A673 (cell line): Measurements from ENCODE around the gene MEAF6. TPM values are rescaled to one million over a fixed set of nuclear protein-coding genes. Genes with fewer than 3 reads are reported as not detected.

Experiments used
- BruUV-seq: library from RNA; stranded (reverse); fragments of 400-500 nt; replicated peaks from 2 replicates; lab custom pipeline; 2021; lab: Mats Ljungman, UMichigan
- CTCF ChIA-PET: fragments of 300-600 bp; sonication (Branson Sonifier 250); formaldehyde crosslinking; loops from one replicate; lab custom pipeline; 2022; ENCODE audit warnings: antibody characterized with exemption; lab: Charles Lee
- POLR2A ChIA-PET: fragments of 300-600 bp; sonication (Branson Sonifier 250); formaldehyde crosslinking; loops from one replicate; lab custom pipeline; 2022; ENCODE audit warnings: antibody characterized with exemption; ENCODE audit not compliant: low non-redundant PET; lab: Charles Lee
- DNase-seq: peaks from one replicate; pipeline ENCODE4 v3.0.0-alpha.2; 2015; ENCODE audit warnings: low spot score
- H3K27ac ChIP-seq: fragments of 200-600 bp; sonication (generic); 2 replicates; pipeline ENCODE4 v1.5.1; 2016; ENCODE audit warnings: mixed run types, low read depth, mild to moderate bottlenecking, mixed read lengths, antibody characterized with exemption, low read length; ENCODE audit not compliant: poor library complexity, severe bottlenecking
- H3K27me3 ChIP-seq: fragments of 200-600 bp; sonication (generic); replicated peaks from 2 replicates; pipeline ENCODE4 v1.6.1; 2017; ENCODE audit warnings: mixed run types, low read depth, mild to moderate bottlenecking, mixed read lengths, antibody characterized with exemption, low read length; ENCODE audit not compliant: insufficient read depth, poor library complexity
- H3K36me3 ChIP-seq: fragments of 200-600 bp; sonication (generic); 2 replicates; pipeline ENCODE4 v1.6.1; 2016; ENCODE audit warnings: mixed run types, mild to moderate bottlenecking, mixed read lengths, antibody characterized with exemption, low read length; ENCODE audit not compliant: insufficient read depth, poor library complexity, severe bottlenecking
- H3K4me1 ChIP-seq: fragments of 200-600 bp; sonication (generic); 2 replicates; pipeline ENCODE4 v1.6.1; 2017; ENCODE audit warnings: mixed run types, mild to moderate bottlenecking, mixed read lengths, antibody characterized with exemption, low read length; ENCODE audit not compliant: insufficient read depth, poor library complexity, severe bottlenecking
- H3K4me3 ChIP-seq: fragments of 200-600 bp; sonication (generic); 2 replicates; pipeline ENCODE4 v1.5.1; 2016; ENCODE audit warnings: low read depth, mixed run types, mild to moderate bottlenecking, mixed read lengths, low read length; ENCODE audit not compliant: poor library complexity, severe bottlenecking
- H3K9me3 ChIP-seq: fragments of 200-600 bp; sonication (generic); 2 replicates; pipeline ENCODE4 v1.6.1; 2016; ENCODE audit warnings: mixed run types, low read depth, mild to moderate bottlenecking, mixed read lengths, antibody characterized with exemption, low read length; ENCODE audit not compliant: poor library complexity, severe bottlenecking
- EZH2 ChIP-seq: fragments of 200-600 bp; sonication (generic); IDR thresholded peaks from 2 replicates; pipeline ENCODE4 v1.6.1; 2017; ENCODE audit warnings: borderline replicate concordance, low read depth, mild to moderate bottlenecking, mixed read lengths, antibody characterized with exemption, low read length; ENCODE audit not compliant: poor library complexity, severe bottlenecking
- intact Hi-C: fragments of 100-400 bp; cut with micrococcal nuclease; formaldehyde crosslinking; loops from one replicate; pipeline ENCODE4 v1.10.0; 2022; ENCODE audit not compliant: unreplicated experiment
- total RNA-seq: library from RNA; stranded (reverse); gene quantifications from 2 replicates; pipeline ENCODE4 v1.2.3, GENCODE V29; 2021
- TF ChIP-seq, protein P1 (sequence below): fragments of 300-800, 200-600 bp; sonication (generic); conservative IDR thresholded peaks from 2 replicates; pipeline ENCODE4 v1.5.1; 2017; ENCODE audit warnings: low read depth, mild to moderate bottlenecking, antibody characterized with exemption, low read length, moderate library complexity, mixed read lengths

The MEAF6 gene
- total RNA-seq, 1 experiment from 2014 or later = 73.8 TPM

DNA sequence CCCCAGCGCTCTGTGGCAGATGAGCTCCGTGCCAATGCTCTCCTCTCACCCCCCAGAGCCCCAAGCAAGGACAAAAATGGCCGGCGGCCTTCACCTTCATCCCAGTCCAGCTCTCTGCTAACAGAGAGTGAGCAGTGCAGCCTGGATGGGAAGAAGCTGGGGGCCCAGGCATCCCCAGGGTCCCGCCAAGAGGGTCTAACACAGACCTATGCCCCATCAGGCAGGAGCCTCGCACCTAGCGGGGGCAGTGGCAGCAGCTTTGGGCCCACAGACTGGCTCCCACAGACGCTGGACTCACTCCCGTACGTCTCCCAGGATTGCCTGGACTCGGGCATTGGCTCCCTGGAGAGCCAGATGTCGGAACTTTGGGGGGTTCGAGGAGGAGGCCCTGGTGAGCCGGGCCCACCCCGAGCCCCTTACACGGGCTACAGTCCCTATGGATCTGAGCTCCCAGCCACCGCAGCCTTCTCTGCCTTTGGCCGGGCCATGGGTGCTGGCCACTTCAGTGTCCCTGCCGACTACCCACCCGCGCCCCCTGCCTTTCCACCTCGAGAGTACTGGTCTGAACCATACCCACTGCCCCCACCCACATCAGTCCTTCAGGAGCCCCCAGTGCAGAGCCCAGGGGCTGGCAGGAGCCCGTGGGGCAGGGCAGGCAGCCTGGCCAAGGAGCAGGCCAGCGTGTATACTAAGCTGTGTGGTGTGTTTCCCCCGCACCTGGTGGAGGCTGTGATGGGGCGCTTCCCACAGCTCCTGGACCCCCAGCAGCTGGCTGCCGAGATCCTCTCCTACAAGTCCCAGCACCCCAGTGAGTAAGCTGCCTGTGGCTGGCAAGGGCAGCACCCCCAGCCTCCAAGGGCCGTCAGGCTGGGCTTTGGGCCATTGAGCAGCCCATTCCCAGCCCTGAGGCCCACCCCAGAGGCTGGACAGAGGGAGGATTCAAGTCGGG is 31.5 kb downstream of the MEAF6 start:
- H3K9me3 ChIP-seq = no peaks in the 10 kb centered on the region
- H3K4me1 ChIP-seq = peaks cover 13% of the 10 kb centered on the region
- BruUV-seq = no TSS peak
- intact Hi-C loops = no loop called here
- no peak overlapping the region for H3K4me3 ChIP-seq
- H3K27me3 ChIP-seq = no peaks in the 10 kb centered on the region
- CTCF ChIA-PET = interaction anchor here (0.6 kb wide), 1 partner anchor 15 kb away, joined by 6 read pairs; no protein-coding TSS in a partner anchor
- POLR2A ChIA-PET = no interaction called here
- no peak overlapping the region for H3K27ac ChIP-seq
- H3K36me3 ChIP-seq = peaks cover 32% of the 10 kb centered on the region
- TF ChIP-seq EZH2 = no peak
- TF ChIP-seq, protein P1, sequence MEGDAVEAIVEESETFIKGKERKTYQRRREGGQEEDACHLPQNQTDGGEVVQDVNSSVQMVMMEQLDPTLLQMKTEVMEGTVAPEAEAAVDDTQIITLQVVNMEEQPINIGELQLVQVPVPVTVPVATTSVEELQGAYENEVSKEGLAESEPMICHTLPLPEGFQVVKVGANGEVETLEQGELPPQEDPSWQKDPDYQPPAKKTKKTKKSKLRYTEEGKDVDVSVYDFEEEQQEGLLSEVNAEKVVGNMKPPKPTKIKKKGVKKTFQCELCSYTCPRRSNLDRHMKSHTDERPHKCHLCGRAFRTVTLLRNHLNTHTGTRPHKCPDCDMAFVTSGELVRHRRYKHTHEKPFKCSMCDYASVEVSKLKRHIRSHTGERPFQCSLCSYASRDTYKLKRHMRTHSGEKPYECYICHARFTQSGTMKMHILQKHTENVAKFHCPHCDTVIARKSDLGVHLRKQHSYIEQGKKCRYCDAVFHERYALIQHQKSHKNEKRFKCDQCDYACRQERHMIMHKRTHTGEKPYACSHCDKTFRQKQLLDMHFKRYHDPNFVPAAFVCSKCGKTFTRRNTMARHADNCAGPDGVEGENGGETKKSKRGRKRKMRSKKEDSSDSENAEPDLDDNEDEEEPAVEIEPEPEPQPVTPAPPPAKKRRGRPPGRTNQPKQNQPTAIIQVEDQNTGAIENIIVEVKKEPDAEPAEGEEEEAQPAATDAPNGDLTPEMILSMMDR = no peak
- DNase-seq = no peak

DNA sequence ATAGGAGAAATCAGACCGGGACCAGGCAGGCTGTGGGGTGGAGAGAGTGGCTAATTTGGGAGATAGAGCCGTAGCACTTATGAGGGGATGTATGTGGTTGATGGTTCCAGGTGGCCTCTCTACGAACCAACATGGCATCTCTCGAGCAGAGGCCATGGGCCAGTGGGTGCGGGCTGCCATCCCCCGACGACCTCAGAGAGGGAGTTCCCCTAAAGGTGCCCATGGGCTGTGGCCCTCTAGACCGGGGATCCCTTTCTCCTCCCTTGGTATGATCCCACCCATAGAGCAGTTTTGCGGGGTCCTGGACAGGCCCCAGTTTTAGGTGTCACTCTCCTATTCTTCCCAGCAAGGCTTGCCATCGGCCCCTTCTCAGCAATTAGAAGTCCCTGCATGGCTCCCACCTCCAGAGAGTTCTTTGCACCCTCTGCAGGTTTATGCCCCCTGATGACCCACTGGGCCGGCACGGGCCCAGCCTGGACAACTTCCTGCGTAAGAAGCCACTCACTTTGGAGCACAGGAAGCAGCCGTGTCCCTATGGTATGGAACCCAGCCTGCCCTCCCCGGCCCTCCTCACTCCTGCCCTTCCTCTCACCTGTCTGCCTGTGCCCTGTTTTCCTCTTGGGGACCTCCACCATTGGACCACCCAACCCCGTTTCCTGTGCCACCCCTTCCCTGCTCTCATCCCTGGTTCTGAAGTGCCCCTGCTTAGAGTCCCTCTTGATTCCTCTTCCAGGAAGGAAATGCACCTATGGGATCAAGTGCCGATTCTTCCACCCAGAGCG is 32.4 kb downstream of the MEAF6 start:
- CTCF ChIA-PET = no interaction called here
- no peak for TF ChIP-seq EZH2
- TF ChIP-seq, protein P1 = no peak
- POLR2A ChIA-PET = no interaction called here
- Histone ChIP-seq H3K9me3 (no peaks in the 10 kb centered on the region), H3K27me3 (no peaks in the 10 kb centered on the region), H3K36me3 (peaks cover 32% of the 10 kb centered on the region), H3K27ac (no peak overlapping the region), H3K4me1 (peaks cover 19% of the 10 kb centered on the region), H3K4me3 (no peak overlapping the region)
- no peak for DNase-seq
- intact Hi-C loops = no loop called here
- BruUV-seq = no TSS peak

DNA sequence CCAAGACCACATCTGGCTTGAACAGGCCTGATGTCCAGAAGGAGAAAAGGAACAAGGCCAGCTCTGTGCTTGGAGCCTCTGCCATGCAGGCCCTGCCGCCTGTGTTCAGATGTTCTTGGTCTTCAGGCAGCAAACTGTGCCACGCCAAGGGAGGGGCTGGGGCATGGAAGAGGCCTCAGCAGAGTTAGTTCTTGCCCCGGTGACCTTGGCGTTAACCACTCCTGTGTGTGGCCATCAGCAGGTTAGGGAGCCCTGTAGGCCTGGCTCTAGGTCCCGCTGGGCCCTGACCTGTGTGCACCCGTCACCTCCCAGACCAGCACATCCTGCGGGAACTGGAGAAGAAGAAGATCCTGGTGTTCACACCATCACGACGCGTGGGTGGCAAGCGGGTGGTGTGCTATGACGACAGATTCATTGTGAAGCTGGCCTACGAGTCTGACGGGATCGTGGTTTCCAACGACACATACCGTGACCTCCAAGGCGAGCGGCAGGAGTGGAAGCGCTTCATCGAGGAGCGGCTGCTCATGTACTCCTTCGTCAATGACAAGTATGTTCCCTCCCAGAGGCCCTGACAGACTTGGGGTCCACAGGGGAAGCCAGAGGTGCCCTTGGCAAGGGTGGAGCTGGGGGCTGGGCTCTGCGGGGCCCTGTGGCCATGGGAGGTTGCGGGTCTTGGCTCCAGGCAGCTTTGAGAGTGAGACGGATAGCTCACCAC is 33.1 kb downstream of the MEAF6 start:
- H3K27ac ChIP-seq = no peak overlapping the region
- H3K36me3 ChIP-seq = peaks cover 32% of the 10 kb centered on the region
- H3K4me3 ChIP-seq = no peak overlapping the region
- no peaks in the 10 kb centered on the region for H3K27me3 ChIP-seq
- no peaks in the 10 kb centered on the region for H3K9me3 ChIP-seq
- TF ChIP-seq, protein P1 = no peak
- no peak for TF ChIP-seq EZH2
- DNase-seq = no peak
- CTCF ChIA-PET = no interaction called here
- BruUV-seq = no TSS peak
- intact Hi-C loops = no loop called here
- peaks cover 27% of the 10 kb centered on the region for H3K4me1 ChIP-seq
- POLR2A ChIA-PET = no interaction called here
